Ishikawa (cell line): Measurements from ENCODE around the gene TAS2R20.
"Not testable (repeated sequence)": the region's sequence is repeated elsewhere in the genome, so short reads cannot be mapped to it uniquely, and the experiment has no call there.

ENCODE experiments used
- CEBPB ChIP-seq: IDR thresholded peaks from 2 replicates; pipeline ENCODE4 v1.6.1; 2012
- EP300 ChIP-seq: IDR thresholded peaks from 2 replicates; pipeline ENCODE4 v1.6.1; 2012; ENCODE audit warnings: borderline replicate concordance
- TAF1 ChIP-seq: IDR thresholded peaks from 2 replicates; pipeline ENCODE4 v1.6.1; 2012; ENCODE audit warnings: low read depth, mild to moderate bottlenecking
- YY1 ChIP-seq: IDR thresholded peaks from 2 replicates; pipeline ENCODE4 v1.6.1; 2012; ENCODE audit warnings: low read depth

DNA sequence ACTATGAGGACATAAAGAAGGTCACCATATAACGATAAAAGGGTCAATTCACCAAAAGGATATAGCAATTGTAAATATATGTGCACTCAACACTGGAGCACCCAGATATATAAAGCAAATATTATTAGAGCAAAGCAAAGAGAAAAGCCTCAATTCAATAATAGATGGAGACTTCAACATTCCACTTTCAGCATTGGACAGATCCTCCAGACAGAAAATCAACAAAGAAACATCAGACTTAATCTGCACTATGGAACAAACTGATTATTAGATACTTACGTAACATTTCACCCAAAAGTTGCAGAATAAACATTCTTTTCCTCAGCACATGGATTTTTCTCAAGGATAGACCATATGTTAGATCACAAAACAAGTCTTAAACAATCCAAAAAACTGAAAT, 43.3 kb upstream of the TAS2R20 start:
- not testable (repeated sequence) for TF ChIP-seq CEBPB, YY1, TAF1, EP300
